SK-N-SH treated with all-trans-retinoic acid at 6 μM for 48 hours (cell line): ENCODE data around the gene AMTN.

Source experiments
- ATAC-seq: fragments of 200-7000 bp; cut with Tn5 transposase; 3 replicates; pipeline ENCODE4 v1.9.1; 2020; ENCODE audit warnings: mild to moderate bottlenecking, moderate library complexity
- ARNTL ChIP-seq: fragments of 450-650 bp; formaldehyde crosslinking; IDR thresholded peaks from 2 replicates; pipeline ENCODE4 v1.5.0; 2020; ENCODE audit warnings: low read depth, mild to moderate bottlenecking, moderate library complexity, borderline replicate concordance
- BACH2 ChIP-seq: fragments of 250-450 bp; sonication (Bioruptor Pico); IDR thresholded peaks from 2 replicates; pipeline ENCODE4 v1.9.0; 2021; ENCODE audit warnings: mild to moderate bottlenecking, borderline replicate concordance
- CREB5 ChIP-seq: fragments of 250-450 bp; sonication (Bioruptor Pico); IDR thresholded peaks from 2 replicates; pipeline ENCODE4 v1.5.1; 2020; ENCODE audit warnings: low read depth, mild to moderate bottlenecking, moderate library complexity
- ESRRG ChIP-seq: fragments of 250-450 bp; sonication (Bioruptor Pico); IDR thresholded peaks from 2 replicates; pipeline ENCODE4 v1.6.1; 2021; ENCODE audit warnings: mild to moderate bottlenecking
- GLIS3 ChIP-seq: fragments of 250-450 bp; sonication (Bioruptor Pico); IDR thresholded peaks from 2 replicates; pipeline ENCODE4 v1.5.0; 2020; ENCODE audit warnings: mild to moderate bottlenecking, moderate library complexity
- ISL1 ChIP-seq: fragments of 250-450 bp; sonication (Bioruptor Pico); IDR thresholded peaks from 2 replicates; pipeline ENCODE4 v2.1.2; 2022; ENCODE audit warnings: mild to moderate bottlenecking, moderate library complexity
- OSR1 ChIP-seq: fragments of 250-450 bp; sonication (Bioruptor Pico); IDR thresholded peaks from 2 replicates; pipeline ENCODE4 v1.8.0; 2022; ENCODE audit warnings: moderate library complexity, mild to moderate bottlenecking, inconsistent platforms
- POU6F1 ChIP-seq: fragments of 250-450 bp; sonication (Bioruptor Pico); IDR thresholded peaks from 2 replicates; pipeline ENCODE4 v1.8.0; 2021; ENCODE audit warnings: low read depth, mild to moderate bottlenecking, moderate library complexity, borderline replicate concordance
- PPARA ChIP-seq: fragments of 250-450 bp; sonication (Bioruptor Pico); IDR thresholded peaks from 2 replicates; pipeline ENCODE4 v1.5.0; 2020; ENCODE audit warnings: mild to moderate bottlenecking, borderline replicate concordance
- RARB ChIP-seq: fragments of 250-450 bp; sonication (Bioruptor Pico); IDR thresholded peaks from 2 replicates; pipeline ENCODE4 v1.8.0; 2021; ENCODE audit warnings: mild to moderate bottlenecking, moderate library complexity
- TCF4 ChIP-seq: fragments of 250-450 bp; sonication (Bioruptor Pico); IDR thresholded peaks from 2 replicates; pipeline ENCODE4 v1.8.0; 2021; ENCODE audit warnings: mild to moderate bottlenecking, moderate library complexity, borderline replicate concordance
- TOX ChIP-seq: fragments of 250-450 bp; sonication (Bioruptor Pico); IDR thresholded peaks from 2 replicates; pipeline ENCODE4 v1.8.0; 2021; ENCODE audit warnings: mild to moderate bottlenecking, moderate library complexity, borderline replicate concordance
- ZC3H10 ChIP-seq: fragments of 250-450 bp; sonication (Bioruptor Pico); IDR thresholded peaks from 2 replicates; pipeline ENCODE4 v1.5.1; 2021; ENCODE audit warnings: mild to moderate bottlenecking, moderate library complexity
- ZFP3 ChIP-seq: fragments of 250-450 bp; sonication (Bioruptor Pico); IDR thresholded peaks from 2 replicates; pipeline ENCODE4 v1.5.0; 2020; ENCODE audit warnings: mild to moderate bottlenecking, moderate library complexity
- ZFP30 ChIP-seq: fragments of 450-650 bp; formaldehyde crosslinking; IDR thresholded peaks from 2 replicates; pipeline ENCODE4 v1.5.0; 2022; ENCODE audit warnings: mild to moderate bottlenecking, moderate library complexity
- ZNF565 ChIP-seq: fragments of 450-650 bp; formaldehyde crosslinking; conservative IDR thresholded peaks from 2 replicates; pipeline ENCODE4 v1.5.0; 2020; ENCODE audit warnings: low read depth, mild to moderate bottlenecking, moderate library complexity
- ZNF70 ChIP-seq: fragments of 450-650 bp; formaldehyde crosslinking; IDR thresholded peaks from 2 replicates; pipeline ENCODE4 v1.5.0; 2020; ENCODE audit warnings: mild to moderate bottlenecking, moderate library complexity
- ZNF8 ChIP-seq: fragments of 450-650 bp; formaldehyde crosslinking; IDR thresholded peaks from 2 replicates; pipeline ENCODE4 v1.5.0; 2020; ENCODE audit warnings: mild to moderate bottlenecking, moderate library complexity
- TF ChIP-seq, protein P1 (sequence below): fragments of 250-450 bp; sonication (Bioruptor Pico); IDR thresholded peaks from 2 replicates; pipeline ENCODE4 v1.5.0; 2020; ENCODE audit warnings: mild to moderate bottlenecking, moderate library complexity
- TF ChIP-seq, protein P2 (sequence below): fragments of 250-450 bp; sonication (Bioruptor Pico); IDR thresholded peaks from 2 replicates; pipeline ENCODE4 v1.5.1; 2021; ENCODE audit warnings: mild to moderate bottlenecking, moderate library complexity
- TF ChIP-seq, protein P3 (sequence below): fragments of 250-450 bp; sonication (Bioruptor Pico); IDR thresholded peaks from 2 replicates; pipeline ENCODE4 v1.8.0; 2020; ENCODE audit warnings: mild to moderate bottlenecking, moderate library complexity, borderline replicate concordance

AMTN gene

GRCh38 chr4:70518269-70518668, at the start of gene AMTN:
Gene AMTN, plus strand, starts transcription at chr4:70518569. Its CDS starts 209 bp downstream, at chr4:70518778.
- TF ChIP-seq ZC3H10 (CRISPR knock-in tag) = no peak
- TF ChIP-seq TCF4 (CRISPR knock-in tag) = no peak
- no peak for TF ChIP-seq CREB5 (CRISPR knock-in tag)
- TF ChIP-seq ZFP3 (CRISPR knock-in tag) = no peak
- no peak for TF ChIP-seq ZNF70 (CRISPR knock-in tag)
- TF ChIP-seq ESRRG = no peak
- no peak for TF ChIP-seq ZNF565
- TF ChIP-seq GLIS3 (CRISPR knock-in tag) = no peak
- TF ChIP-seq, protein P1, sequence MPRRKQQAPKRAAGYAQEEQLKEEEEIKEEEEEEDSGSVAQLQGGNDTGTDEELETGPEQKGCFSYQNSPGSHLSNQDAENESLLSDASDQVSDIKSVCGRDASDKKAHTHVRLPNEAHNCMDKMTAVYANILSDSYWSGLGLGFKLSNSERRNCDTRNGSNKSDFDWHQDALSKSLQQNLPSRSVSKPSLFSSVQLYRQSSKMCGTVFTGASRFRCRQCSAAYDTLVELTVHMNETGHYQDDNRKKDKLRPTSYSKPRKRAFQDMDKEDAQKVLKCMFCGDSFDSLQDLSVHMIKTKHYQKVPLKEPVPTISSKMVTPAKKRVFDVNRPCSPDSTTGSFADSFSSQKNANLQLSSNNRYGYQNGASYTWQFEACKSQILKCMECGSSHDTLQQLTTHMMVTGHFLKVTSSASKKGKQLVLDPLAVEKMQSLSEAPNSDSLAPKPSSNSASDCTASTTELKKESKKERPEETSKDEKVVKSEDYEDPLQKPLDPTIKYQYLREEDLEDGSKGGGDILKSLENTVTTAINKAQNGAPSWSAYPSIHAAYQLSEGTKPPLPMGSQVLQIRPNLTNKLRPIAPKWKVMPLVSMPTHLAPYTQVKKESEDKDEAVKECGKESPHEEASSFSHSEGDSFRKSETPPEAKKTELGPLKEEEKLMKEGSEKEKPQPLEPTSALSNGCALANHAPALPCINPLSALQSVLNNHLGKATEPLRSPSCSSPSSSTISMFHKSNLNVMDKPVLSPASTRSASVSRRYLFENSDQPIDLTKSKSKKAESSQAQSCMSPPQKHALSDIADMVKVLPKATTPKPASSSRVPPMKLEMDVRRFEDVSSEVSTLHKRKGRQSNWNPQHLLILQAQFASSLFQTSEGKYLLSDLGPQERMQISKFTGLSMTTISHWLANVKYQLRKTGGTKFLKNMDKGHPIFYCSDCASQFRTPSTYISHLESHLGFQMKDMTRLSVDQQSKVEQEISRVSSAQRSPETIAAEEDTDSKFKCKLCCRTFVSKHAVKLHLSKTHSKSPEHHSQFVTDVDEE (CRISPR knock-in tag) = no peak
- TF ChIP-seq POU6F1 (CRISPR knock-in tag) = no peak
- TF ChIP-seq, protein P2, sequence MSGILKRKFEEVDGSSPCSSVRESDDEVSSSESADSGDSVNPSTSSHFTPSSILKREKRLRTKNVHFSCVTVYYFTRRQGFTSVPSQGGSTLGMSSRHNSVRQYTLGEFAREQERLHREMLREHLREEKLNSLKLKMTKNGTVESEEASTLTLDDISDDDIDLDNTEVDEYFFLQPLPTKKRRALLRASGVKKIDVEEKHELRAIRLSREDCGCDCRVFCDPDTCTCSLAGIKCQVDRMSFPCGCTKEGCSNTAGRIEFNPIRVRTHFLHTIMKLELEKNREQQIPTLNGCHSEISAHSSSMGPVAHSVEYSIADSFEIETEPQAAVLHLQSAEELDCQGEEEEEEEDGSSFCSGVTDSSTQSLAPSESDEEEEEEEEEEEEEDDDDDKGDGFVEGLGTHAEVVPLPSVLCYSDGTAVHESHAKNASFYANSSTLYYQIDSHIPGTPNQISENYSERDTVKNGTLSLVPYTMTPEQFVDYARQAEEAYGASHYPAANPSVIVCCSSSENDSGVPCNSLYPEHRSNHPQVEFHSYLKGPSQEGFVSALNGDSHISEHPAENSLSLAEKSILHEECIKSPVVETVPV = no peak
- no peak for TF ChIP-seq RARB
- no peak for TF ChIP-seq ZNF8 (CRISPR knock-in tag)
- no peak for TF ChIP-seq BACH2 (CRISPR knock-in tag)
- no peak for ATAC-seq

GRCh38 chr4:70471897-70472296, 46.5 kb upstream of the AMTN start, which contains the start of gene MUC7:
Gene MUC7, plus strand, starts transcription at chr4:70472197. Its CDS starts 1,825 bp downstream, at chr4:70474022.
- no peak for TF ChIP-seq POU6F1 (CRISPR knock-in tag)
- TF ChIP-seq ISL1 (CRISPR knock-in tag) = no peak
- TF ChIP-seq ZFP3 (CRISPR knock-in tag) = no peak
- no peak for TF ChIP-seq RARB
- TF ChIP-seq OSR1 (CRISPR knock-in tag) = no peak
- TF ChIP-seq TCF4 (CRISPR knock-in tag) = no peak
- TF ChIP-seq BACH2 (CRISPR knock-in tag) = no peak
- TF ChIP-seq, protein P3, sequence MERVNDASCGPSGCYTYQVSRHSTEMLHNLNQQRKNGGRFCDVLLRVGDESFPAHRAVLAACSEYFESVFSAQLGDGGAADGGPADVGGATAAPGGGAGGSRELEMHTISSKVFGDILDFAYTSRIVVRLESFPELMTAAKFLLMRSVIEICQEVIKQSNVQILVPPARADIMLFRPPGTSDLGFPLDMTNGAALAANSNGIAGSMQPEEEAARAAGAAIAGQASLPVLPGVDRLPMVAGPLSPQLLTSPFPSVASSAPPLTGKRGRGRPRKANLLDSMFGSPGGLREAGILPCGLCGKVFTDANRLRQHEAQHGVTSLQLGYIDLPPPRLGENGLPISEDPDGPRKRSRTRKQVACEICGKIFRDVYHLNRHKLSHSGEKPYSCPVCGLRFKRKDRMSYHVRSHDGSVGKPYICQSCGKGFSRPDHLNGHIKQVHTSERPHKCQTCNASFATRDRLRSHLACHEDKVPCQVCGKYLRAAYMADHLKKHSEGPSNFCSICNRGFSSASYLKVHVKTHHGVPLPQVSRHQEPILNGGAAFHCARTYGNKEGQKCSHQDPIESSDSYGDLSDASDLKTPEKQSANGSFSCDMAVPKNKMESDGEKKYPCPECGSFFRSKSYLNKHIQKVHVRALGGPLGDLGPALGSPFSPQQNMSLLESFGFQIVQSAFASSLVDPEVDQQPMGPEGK (CRISPR knock-in tag) = no peak
- TF ChIP-seq, all 23 proteins: peak for 0
- no peak for ATAC-seq

DNA sequence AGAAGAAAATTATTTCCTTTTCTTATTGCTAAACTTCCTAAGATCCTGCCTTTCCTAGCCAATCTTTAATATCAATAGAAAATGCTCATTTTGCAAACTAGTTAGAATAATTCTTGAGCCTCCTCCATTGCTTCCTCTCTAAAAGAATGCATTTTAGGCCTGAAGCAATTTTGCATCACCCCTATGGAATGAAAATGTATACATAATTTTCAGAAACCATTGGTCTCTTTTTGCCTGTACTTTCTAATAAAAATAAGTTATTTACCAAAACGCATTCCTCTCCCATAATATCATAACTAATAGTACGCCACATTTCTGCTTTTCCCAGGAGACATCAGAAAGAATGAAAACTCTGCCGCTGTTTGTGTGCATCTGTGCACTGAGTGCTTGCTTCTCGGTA, 44.7 kb upstream of the AMTN start:
- TF ChIP-seq ZFP30 (CRISPR knock-in tag) (no peak), ARNTL (CRISPR knock-in tag) (no peak), ZNF565 (no peak), RARB (no peak), PPARA (CRISPR knock-in tag) (no peak), CREB5 (CRISPR knock-in tag) (no peak), TOX (no peak)
- TF ChIP-seq, protein P1 (CRISPR knock-in tag) = no peak
- no peak for ATAC-seq
